KG1 (cell line): ENCODE measurements around the gene ZNF256.

Source experiments
- DNase-seq: peaks from one replicate; lab custom pipeline; 2025; lab: John Stamatoyannopoulos, UW

ZNF256 gene

GRCh38 chr19:57947419-57948134 lies at the start of gene ZNF256:
TSS of gene ZNF256 (minus strand) at chr19:57947706. CDS start at chr19:57947474, 232 bp downstream.
- DNase-seq = peak; percentile 91

- DNase-seq = no peak
These were observed 45.3 kb upstream of the ZNF256 start for GRCh38 chr19:57992841-57993240.

GRCh38 chr19:57978586-57979289 lies 31.2 kb upstream of the ZNF256 start:
- no peak for DNase-seq

GRCh38 chr19:57974434-57974833 lies 26.9 kb upstream of the ZNF256 start, which contains the start of gene C19orf18:
TSS of gene C19orf18 (minus strand) at chr19:57974534. CDS start at chr19:57974432, 102 bp downstream.
- DNase-seq = no peak

- no peak for DNase-seq
These were observed 17.3 kb upstream of the ZNF256 start for GRCh38 chr19:57964761-57965160.

- no peak for DNase-seq
These were observed 14.3 kb upstream of the ZNF256 start for GRCh38 chr19:57961785-57962184.

GRCh38 chr19:57954996-57955395 lies 7.5 kb upstream of the ZNF256 start:
- no peak for DNase-seq

GRCh38 chr19:57949702-57950101 lies 2.2 kb upstream of the ZNF256 start:
- DNase-seq = no peak

- no peak for DNase-seq
These were observed 1.8 kb upstream of the ZNF256 start for GRCh38 chr19:57949296-57949695.

- DNase-seq = no peak
These were observed 453 bp downstream of the ZNF256 start for GRCh38 chr19:57947088-57947418.

- DNase-seq = no peak
These were observed 1.2 kb downstream of the ZNF256 start for GRCh38 chr19:57946316-57946715.

GRCh38 chr19:57941593-57941992 lies 5.9 kb downstream of the ZNF256 start:
- no peak for DNase-seq

GRCh38 chr19:57935731-57936130 lies 11.8 kb downstream of the ZNF256 start:
- no peak for DNase-seq

GRCh38 chr19:57934820-57935665 lies 12.5 kb downstream of the ZNF256 start, which contains the start of gene ZNF418:
TSS of gene ZNF418 (minus strand) at chr19:57935402. CDS start at chr19:57933822, 1,580 bp downstream.
- peak; percentile 70 for DNase-seq

GRCh38 chr19:57927587-57927986 lies 19.9 kb downstream of the ZNF256 start:
- no peak for DNase-seq

- DNase-seq = peak; percentile 67
These were observed 31.1 kb downstream of the ZNF256 start, which contains the start of gene ZNF417 for GRCh38 chr19:57916168-57916995. TSS of gene ZNF417 (minus strand) at chr19:57916592. CDS start at chr19:57916411, 181 bp downstream.

- no peak for DNase-seq
These were observed 33.0 kb downstream of the ZNF256 start for GRCh38 chr19:57914531-57914930.

GRCh38 chr19:57907394-57907793 lies 40.1 kb downstream of the ZNF256 start:
- DNase-seq = no peak

- no peak for DNase-seq
These were observed 42.2 kb downstream of the ZNF256 start for GRCh38 chr19:57905258-57905657.

GRCh38 chr19:57903618-57904184 lies 43.8 kb downstream of the ZNF256 start:
- DNase-seq = no peak

- no peak for DNase-seq
These were observed 47.2 kb downstream of the ZNF256 start for GRCh38 chr19:57900311-57900710.
